ENCODE results near the gene SOBP. TPM values are rescaled to one million over a fixed set of nuclear protein-coding genes. Genes with fewer than 3 reads are reported as not detected.

Gene SOBP
- total and polyA plus RNA-seq, 2 donors (not counting 1 experiment from before 2014, with no cell fraction given), result 0.82 to 1.5 TPM

DNA sequence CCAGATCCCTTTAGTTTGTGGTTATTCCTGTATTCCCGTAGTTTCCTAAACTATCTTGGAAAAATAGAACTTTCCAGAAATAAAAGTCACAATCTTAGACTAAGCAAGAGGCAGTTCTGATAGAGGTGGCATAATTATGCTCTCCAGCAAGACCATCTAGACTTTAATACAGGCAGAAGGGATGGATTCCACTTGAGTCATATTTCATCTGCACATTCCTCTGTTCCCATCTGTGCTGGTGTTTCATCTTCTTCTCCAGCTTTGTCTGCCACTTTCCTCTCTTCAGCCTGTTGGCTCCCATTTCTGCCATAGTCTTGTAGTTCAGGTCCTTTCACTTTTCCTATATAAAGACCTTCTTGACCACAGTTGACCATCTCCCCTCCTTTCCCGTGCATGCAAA is 102.9 kb downstream of the SOBP start:
- CTCF ChIA-PET, result no interaction called here
- POLR2A ChIA-PET, result no interaction called here
- Mint-ChIP-seq H3K4me3 (no peak overlapping the region), H3K27ac (no peak overlapping the region), H3K4me1 (no peaks in the 10 kb centered on the region), H3K27me3 (peaks cover 4% of the 10 kb centered on the region), H3K9me3 (ENCODE audit: insufficient read depth) (no peaks in the 10 kb centered on the region)
- H3K36me3 ChIP-seq (replicated peaks in 1 of 2; ENCODE audit: control extremely low read depth in 1 of 2, control insufficient read depth in 1 of 2, extremely low read depth in 1 of 2, insufficient read depth in 2 of 2, low read length in 1 of 2), result no peaks in the 10 kb centered on the region
- intact Hi-C loops (cut with micrococcal nuclease), result no loop called here
- no peak overlapping the region for H3K4me3 ChIP-seq (ENCODE audit: control extremely low read depth in 1 of 5, extremely low read depth in 1 of 5, insufficient read depth in 1 of 5, low read depth in 2 of 5, low read length in 4 of 5)
- H3K9me3 ChIP-seq (ENCODE audit: control extremely low read depth in 1 of 3, control insufficient read depth in 2 of 3, insufficient read depth in 1 of 3, low read length in 2 of 3), result no peaks in the 10 kb centered on the region
- H3K4me2 ChIP-seq (replicated peaks; ENCODE audit: low read depth, low read length, poor library complexity, severe bottlenecking), result no peak overlapping the region
- no peak for DNase-seq
- no peak for TF ChIP-seq EZH2 (IDR thresholded peaks at IDR 0.05; ENCODE audit: borderline replicate concordance, insufficient read depth, low read depth, low read length, poor library complexity, severe bottlenecking)
- TF ChIP-seq, protein P1, sequence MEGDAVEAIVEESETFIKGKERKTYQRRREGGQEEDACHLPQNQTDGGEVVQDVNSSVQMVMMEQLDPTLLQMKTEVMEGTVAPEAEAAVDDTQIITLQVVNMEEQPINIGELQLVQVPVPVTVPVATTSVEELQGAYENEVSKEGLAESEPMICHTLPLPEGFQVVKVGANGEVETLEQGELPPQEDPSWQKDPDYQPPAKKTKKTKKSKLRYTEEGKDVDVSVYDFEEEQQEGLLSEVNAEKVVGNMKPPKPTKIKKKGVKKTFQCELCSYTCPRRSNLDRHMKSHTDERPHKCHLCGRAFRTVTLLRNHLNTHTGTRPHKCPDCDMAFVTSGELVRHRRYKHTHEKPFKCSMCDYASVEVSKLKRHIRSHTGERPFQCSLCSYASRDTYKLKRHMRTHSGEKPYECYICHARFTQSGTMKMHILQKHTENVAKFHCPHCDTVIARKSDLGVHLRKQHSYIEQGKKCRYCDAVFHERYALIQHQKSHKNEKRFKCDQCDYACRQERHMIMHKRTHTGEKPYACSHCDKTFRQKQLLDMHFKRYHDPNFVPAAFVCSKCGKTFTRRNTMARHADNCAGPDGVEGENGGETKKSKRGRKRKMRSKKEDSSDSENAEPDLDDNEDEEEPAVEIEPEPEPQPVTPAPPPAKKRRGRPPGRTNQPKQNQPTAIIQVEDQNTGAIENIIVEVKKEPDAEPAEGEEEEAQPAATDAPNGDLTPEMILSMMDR (IDR thresholded peaks at IDR 0.05), result no peak
- no peaks in the 10 kb centered on the region for H3K79me2 ChIP-seq (ENCODE audit: control insufficient read depth, insufficient read depth, low read length)
- H3K9ac ChIP-seq (ENCODE audit: low read length), result no peak overlapping the region
- no peaks in the 10 kb centered on the region for H3K27me3 ChIP-seq (replicated peaks in 1 of 4; ENCODE audit: control extremely low read depth in 1 of 4, control insufficient read depth in 3 of 4, insufficient read depth in 4 of 4, low read length in 3 of 4)
- no CpG with 5 or more reads among the region's 2 CpGs for WGBS (ENCODE audit: insufficient coverage)
- H2AFZ ChIP-seq (ENCODE audit: insufficient read depth, low read depth, low read length, poor library complexity, severe bottlenecking), result no peak overlapping the region
- H3K4me1 ChIP-seq (ENCODE audit: control insufficient read depth in 2 of 2, insufficient read depth in 2 of 2, low read length in 2 of 2), result no peaks in the 10 kb centered on the region
- H3K27ac ChIP-seq (ENCODE audit: low read length in 2 of 2), result no peak overlapping the region
- no peaks in the 10 kb centered on the region for H4K20me1 ChIP-seq (ENCODE audit: control insufficient read depth, insufficient read depth, low read length, poor library complexity, severe bottlenecking)
- ATAC-seq (ENCODE audit: low read depth), result no peak

DNA sequence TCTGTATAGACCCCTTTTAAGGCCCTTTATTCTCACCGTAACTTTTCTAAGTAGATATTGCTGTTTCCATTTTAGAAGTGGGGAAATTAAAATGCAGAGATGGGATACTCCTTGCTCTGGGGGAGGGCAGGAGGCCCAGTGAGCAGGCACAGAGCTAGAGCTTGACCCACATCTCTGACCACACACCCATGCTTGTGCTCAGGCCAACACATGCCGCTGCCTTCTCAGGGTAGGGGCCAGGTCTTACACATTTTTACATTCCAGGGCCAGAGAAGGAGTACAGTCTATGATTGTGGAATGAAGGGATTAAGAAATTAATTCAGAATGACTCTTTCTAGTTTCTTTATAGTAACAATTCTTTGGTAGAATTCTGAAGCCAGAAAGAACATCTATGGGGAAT is 104.8 kb downstream of the SOBP start:
- Histone ChIP-seq H2AFZ (ENCODE audit: insufficient read depth, low read depth, low read length, poor library complexity, severe bottlenecking) (no peak overlapping the region), H3K9ac (ENCODE audit: low read length) (no peak overlapping the region), H3K36me3 (replicated peaks in 1 of 2; ENCODE audit: control extremely low read depth in 1 of 2, control insufficient read depth in 1 of 2, extremely low read depth in 1 of 2, insufficient read depth in 2 of 2, low read length in 1 of 2) (no peaks in the 10 kb centered on the region), H3K79me2 (ENCODE audit: control insufficient read depth, insufficient read depth, low read length) (no peaks in the 10 kb centered on the region), H3K27ac (ENCODE audit: low read length in 2 of 2) (no peak overlapping the region), H3K27me3 (replicated peaks in 1 of 4; ENCODE audit: control extremely low read depth in 1 of 4, control insufficient read depth in 3 of 4, insufficient read depth in 4 of 4, low read length in 3 of 4) (no peaks in the 10 kb centered on the region), H3K9me3 (ENCODE audit: control extremely low read depth in 1 of 3, control insufficient read depth in 2 of 3, insufficient read depth in 1 of 3, low read length in 2 of 3) (no peaks in the 10 kb centered on the region), H4K20me1 (ENCODE audit: control insufficient read depth, insufficient read depth, low read length, poor library complexity, severe bottlenecking) (no peaks in the 10 kb centered on the region), H3K4me3 (ENCODE audit: control extremely low read depth in 1 of 5, extremely low read depth in 1 of 5, insufficient read depth in 1 of 5, low read depth in 2 of 5, low read length in 4 of 5) (no peak overlapping the region), H3K4me2 (replicated peaks; ENCODE audit: low read depth, low read length, poor library complexity, severe bottlenecking) (no peak overlapping the region), H3K4me1 (ENCODE audit: control insufficient read depth in 2 of 2, insufficient read depth in 2 of 2, low read length in 2 of 2) (no peaks in the 10 kb centered on the region)
- TF ChIP-seq, protein P1 (IDR thresholded peaks at IDR 0.05), result no peak
- TF ChIP-seq EZH2 (IDR thresholded peaks at IDR 0.05; ENCODE audit: borderline replicate concordance, insufficient read depth, low read depth, low read length, poor library complexity, severe bottlenecking), result no peak
- POLR2A ChIA-PET, result no interaction called here
- no peak for DNase-seq
- intact Hi-C loops (cut with micrococcal nuclease), result no loop called here
- ATAC-seq (ENCODE audit: low read depth), result no peak
- WGBS (ENCODE audit: insufficient coverage), result no CpG with 5 or more reads among the region's 2 CpGs
- H3K4me3 Mint-ChIP-seq, result no peak overlapping the region
- CTCF ChIA-PET, result no interaction called here
- no peaks in the 10 kb centered on the region for H3K9me3 Mint-ChIP-seq (ENCODE audit: insufficient read depth)
- no peak overlapping the region for H3K27ac Mint-ChIP-seq
- H3K4me1 Mint-ChIP-seq, result no peaks in the 10 kb centered on the region
- H3K27me3 Mint-ChIP-seq, result peaks cover 8% of the 10 kb centered on the region
